Brain pericyte (primary cell): ENCODE results near the gene CES5A.
"Not testable (repeated sequence)": the region's sequence is repeated elsewhere in the genome, so short reads cannot be mapped to it uniquely, and the experiment has no call there.

Source experiments
- DNase-seq: peaks from one replicate; pipeline ENCODE4 v3.0.0-alpha.2; 2012; ENCODE audit warnings: low read depth, low spot score

Gene CES5A

GRCh38 chr16:55875273-55875672 is at the start of gene CES5A:
CES5A (minus strand) TSS chr16:55875373; CDS start chr16:55875221, 152 bp downstream.
- DNase-seq: no peak

- no peak for DNase-seq
Observed at GRCh38 chr16:55922662-55923061, 47.5 kb upstream of the CES5A start.

- no peak for DNase-seq
Observed at GRCh38 chr16:55917373-55918160, 42.4 kb upstream of the CES5A start.

GRCh38 chr16:55915096-55915827 is 40.1 kb upstream of the CES5A start:
- DNase-seq: no peak

GRCh38 chr16:55914383-55914782 is 39.2 kb upstream of the CES5A start:
- no peak for DNase-seq

GRCh38 chr16:55913716-55914115 is 38.5 kb upstream of the CES5A start:
- DNase-seq: no peak

GRCh38 chr16:55913121-55913520 is 37.9 kb upstream of the CES5A start:
- not testable (repeated sequence) for DNase-seq

- no peak for DNase-seq
Observed at GRCh38 chr16:55912022-55912421, 36.8 kb upstream of the CES5A start.

- no peak for DNase-seq
Observed at GRCh38 chr16:55911616-55912015, 36.4 kb upstream of the CES5A start.

- no peak for DNase-seq
Observed at GRCh38 chr16:55909876-55910275, 34.7 kb upstream of the CES5A start.

GRCh38 chr16:55908641-55909040 is 33.5 kb upstream of the CES5A start:
- DNase-seq: no peak

- DNase-seq: no peak
Observed at GRCh38 chr16:55907661-55908060, 32.5 kb upstream of the CES5A start.

- DNase-seq: no peak
Observed at GRCh38 chr16:55906123-55906522, 30.9 kb upstream of the CES5A start.

GRCh38 chr16:55905651-55906050 is 30.5 kb upstream of the CES5A start:
- DNase-seq: no peak

GRCh38 chr16:55901566-55902217 is 26.5 kb upstream of the CES5A start:
- DNase-seq: no peak

GRCh38 chr16:55900616-55901393 is 25.6 kb upstream of the CES5A start:
- no peak for DNase-seq

- DNase-seq: no peak
Observed at GRCh38 chr16:55899857-55900256, 24.7 kb upstream of the CES5A start.

- DNase-seq: no peak
Observed at GRCh38 chr16:55898592-55898991, 23.4 kb upstream of the CES5A start.

GRCh38 chr16:55892821-55893220 is 17.6 kb upstream of the CES5A start:
- DNase-seq: no peak

- no peak for DNase-seq
Observed at GRCh38 chr16:55889518-55889917, 14.3 kb upstream of the CES5A start.

GRCh38 chr16:55888546-55888945 is 13.4 kb upstream of the CES5A start:
- no peak for DNase-seq

- DNase-seq: no peak
Observed at GRCh38 chr16:55876854-55877253, 1.7 kb upstream of the CES5A start.
